NT2/D1 (cell line): Measurements from ENCODE around the gene UQCRC2.
"Not testable (repeated sequence)": the region's sequence is repeated elsewhere in the genome, so short reads cannot be mapped to it uniquely, and the experiment has no call there.

Experiments used
- DNase-seq: peaks from one replicate; pipeline ENCODE4 v3.0.0-alpha.2; 2011; ENCODE audit warnings: low read depth, low spot score
- H3K27me3 ChIP-seq: 2 replicates; pipeline ENCODE4 v1.6.0; 2011; ENCODE audit warnings: mild to moderate bottlenecking; ENCODE audit not compliant: insufficient read length, insufficient read depth
- H3K36me3 ChIP-seq: 2 replicates; pipeline ENCODE4 v1.6.1; 2011; ENCODE audit warnings: mild to moderate bottlenecking, low read length, mixed read lengths; ENCODE audit not compliant: insufficient read depth, insufficient read length
- H3K4me1 ChIP-seq: 2 replicates; pipeline ENCODE4 v1.5.1; 2011; ENCODE audit not compliant: insufficient read depth, insufficient read length
- H3K4me3 ChIP-seq: 2 replicates; pipeline ENCODE4 v1.5.1; 2011; ENCODE audit warnings: low read depth; ENCODE audit not compliant: insufficient read length
- H3K9ac ChIP-seq: 2 replicates; pipeline ENCODE4 v1.6.0; 2011; ENCODE audit warnings: low read depth; ENCODE audit not compliant: insufficient read length
- H3K9me3 ChIP-seq: 2 replicates; pipeline ENCODE4 v1.5.1; 2011; ENCODE audit warnings: mild to moderate bottlenecking, low read length; ENCODE audit not compliant: insufficient read depth
- SUZ12 ChIP-seq: IDR thresholded peaks from 2 replicates; pipeline ENCODE4 v1.6.1; 2011; ENCODE audit not compliant: insufficient read length, insufficient read depth; ENCODE audit errors: extremely low read depth
- YY1 ChIP-seq: IDR thresholded peaks from 2 replicates; pipeline ENCODE4 v1.6.1; 2011; ENCODE audit not compliant: insufficient read length, insufficient read depth
- ZNF274 ChIP-seq: IDR thresholded peaks from 2 replicates; pipeline ENCODE4 v1.6.1; 2011; ENCODE audit warnings: mild to moderate bottlenecking, low read depth, low read length

The UQCRC2 gene

DNA sequence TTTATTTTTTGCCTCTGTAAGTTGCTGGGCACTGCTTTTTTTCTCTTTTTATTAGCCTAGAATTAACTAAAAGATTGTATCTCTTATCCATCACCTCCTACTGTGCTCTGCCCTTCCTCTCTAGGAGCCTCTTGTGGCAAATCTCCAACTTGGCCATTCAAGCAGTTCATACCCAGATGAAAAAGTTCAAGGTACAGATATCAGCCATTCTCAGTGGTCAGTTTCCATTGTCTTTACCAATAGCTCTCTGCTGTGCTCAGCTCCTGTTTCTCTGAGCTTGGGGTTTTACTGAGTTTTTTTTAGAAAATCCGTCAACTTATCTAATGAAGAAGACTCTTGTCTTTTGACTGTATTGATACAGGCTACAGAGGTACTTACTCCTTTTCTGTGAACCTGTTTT is 70.3 kb downstream of the UQCRC2 start:
- Histone ChIP-seq H3K4me3 (no peak overlapping the region), H3K9ac (no peak overlapping the region), H3K9me3 (no peaks in the 10 kb centered on the region), H3K4me1 (no peaks in the 10 kb centered on the region), H3K36me3 (no peaks in the 10 kb centered on the region), H3K27me3 (no peaks in the 10 kb centered on the region)
- TF ChIP-seq YY1 (no peak), ZNF274 (no peak), SUZ12 (no peak)
- no peak for DNase-seq

GRCh38 chr16:22024785-22025184 is 71.6 kb downstream of the UQCRC2 start:
- not testable (repeated sequence) for H3K36me3 ChIP-seq, H3K4me3 ChIP-seq, H3K9ac ChIP-seq, H3K4me1 ChIP-seq, DNase-seq, H3K27me3 ChIP-seq, H3K9me3 ChIP-seq

DNA sequence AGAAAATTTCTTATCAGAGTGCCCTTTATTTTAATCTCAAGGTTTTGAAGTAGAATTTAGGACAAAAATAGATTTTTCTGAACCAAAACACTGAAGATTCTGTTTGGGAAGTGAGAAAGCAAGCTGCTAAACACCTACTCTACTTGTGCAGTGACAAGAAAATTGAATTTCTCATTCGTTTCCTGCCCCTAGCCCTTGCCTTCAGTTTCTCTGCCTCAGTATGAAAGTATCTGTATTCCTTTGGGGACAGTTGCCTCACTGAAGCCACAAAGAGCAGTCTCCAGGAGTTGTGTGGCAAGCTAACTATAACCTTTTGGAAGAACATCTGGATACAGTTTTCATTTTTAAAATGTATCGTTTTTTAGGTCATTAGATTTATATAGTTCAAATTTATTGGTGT is 74.5 kb downstream of the UQCRC2 start:
- TF ChIP-seq SUZ12 (no peak), ZNF274 (no peak), YY1 (no peak)
- H3K9ac ChIP-seq: no peak overlapping the region
- H3K9me3 ChIP-seq: peaks cover 7% of the 10 kb centered on the region; the same call in 1 of the 2 replicates
- no peaks in the 10 kb centered on the region for H3K27me3 ChIP-seq
- no peaks in the 10 kb centered on the region for H3K36me3 ChIP-seq
- no peak overlapping the region for H3K4me3 ChIP-seq
- no peak for DNase-seq
- H3K4me1 ChIP-seq: no peaks in the 10 kb centered on the region

- Histone ChIP-seq H3K4me1 (no peaks in the 10 kb centered on the region), H3K27me3 (no peaks in the 10 kb centered on the region), H3K9ac (no peak overlapping the region), H3K36me3 (no peaks in the 10 kb centered on the region), H3K9me3 (peaks cover 7% of the 10 kb centered on the region; the same call in 1 of the 2 replicates), H3K4me3 (no peak overlapping the region)
- no peak for DNase-seq
- TF ChIP-seq SUZ12 (no peak), YY1 (no peak), ZNF274 (no peak)
Observed at GRCh38 chr16:22029632-22030031, 76.5 kb downstream of the UQCRC2 start.

GRCh38 chr16:22030087-22030812 is 77.1 kb downstream of the UQCRC2 start:
- Histone ChIP-seq H3K36me3 (no peaks in the 10 kb centered on the region), H3K9ac (no peak overlapping the region), H3K4me1 (no peaks in the 10 kb centered on the region), H3K9me3 (peaks cover 7% of the 10 kb centered on the region; the same call in 1 of the 2 replicates), H3K27me3 (no peaks in the 10 kb centered on the region), H3K4me3 (no peak overlapping the region)
- DNase-seq: no peak
- TF ChIP-seq ZNF274 (no peak), SUZ12 (no peak), YY1 (no peak)

DNA sequence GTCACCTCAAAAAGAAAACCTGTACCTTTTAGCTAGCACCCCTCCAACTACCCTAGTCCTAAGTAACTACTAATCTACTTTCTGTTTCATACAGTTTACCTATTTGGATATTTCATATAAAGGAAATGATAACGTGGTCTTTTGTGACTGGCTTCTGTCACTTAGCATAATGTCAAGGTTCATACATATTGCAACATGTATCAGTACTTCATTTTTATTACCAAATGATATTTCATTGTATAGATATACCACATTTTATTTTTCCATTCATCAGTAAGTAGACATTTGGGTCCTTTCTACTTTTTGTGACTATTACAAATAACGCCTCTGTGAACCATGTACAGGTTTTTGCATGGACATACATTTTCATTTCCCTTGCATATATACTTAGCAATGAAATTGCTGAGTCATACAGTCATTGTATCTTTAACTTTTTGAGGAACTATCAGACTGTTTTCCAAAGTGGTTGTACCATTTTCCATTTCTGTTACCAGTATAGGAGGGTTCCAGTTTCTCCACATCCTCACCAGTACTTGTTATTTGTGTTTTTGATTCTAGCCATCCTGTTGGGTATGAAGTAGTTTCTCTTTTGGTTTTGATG is 78.4 kb downstream of the UQCRC2 start:
- H3K9me3 ChIP-seq: peaks cover 7% of the 10 kb centered on the region; the same call in 1 of the 2 replicates
- no peaks in the 10 kb centered on the region for H3K4me1 ChIP-seq
- H3K36me3 ChIP-seq: no peaks in the 10 kb centered on the region
- TF ChIP-seq SUZ12 (no peak), ZNF274 (no peak), YY1 (no peak)
- no peak overlapping the region for H3K4me3 ChIP-seq
- DNase-seq: no peak
- H3K27me3 ChIP-seq: no peaks in the 10 kb centered on the region
- no peak overlapping the region for H3K9ac ChIP-seq
